VCaP (cell line): ENCODE results near the gene PITPNC1.
"Not testable (repeated sequence)": the region's sequence is repeated elsewhere in the genome, so short reads cannot be mapped to it uniquely, and the experiment has no call there.

Source experiments
- H3K27ac ChIP-seq: fragments of 450-650 bp; 2 replicates; pipeline ENCODE4 v1.5.1; 2017
- TF ChIP-seq, protein P1 (sequence below): fragments of 450-650 bp; conservative IDR thresholded peaks from 2 replicates; pipeline ENCODE4 v1.5.1; 2017; ENCODE audit warnings: mild to moderate bottlenecking, moderate library complexity

PITPNC1 gene

DNA sequence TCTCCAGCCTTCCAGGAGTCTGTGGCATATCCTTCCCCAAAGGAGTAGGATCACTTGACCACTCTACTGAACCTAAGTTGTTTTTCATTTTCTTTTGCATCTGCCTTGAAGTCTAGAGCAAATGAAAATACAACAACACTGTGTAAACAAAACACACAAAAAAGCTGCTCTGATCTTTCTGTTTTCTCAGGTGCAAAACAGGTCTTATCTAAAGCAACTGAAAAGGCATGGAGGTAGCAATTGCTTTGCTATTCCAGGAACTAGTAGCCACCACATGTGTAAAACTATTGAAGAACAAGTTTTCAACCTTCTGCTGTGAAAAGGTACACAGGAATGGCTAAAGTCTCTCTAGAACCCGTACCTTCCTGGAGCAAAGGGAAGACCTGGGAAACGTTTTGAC lies 127.1 kb downstream of the PITPNC1 start:
- no peak overlapping the region for H3K27ac ChIP-seq
- TF ChIP-seq, protein P1, sequence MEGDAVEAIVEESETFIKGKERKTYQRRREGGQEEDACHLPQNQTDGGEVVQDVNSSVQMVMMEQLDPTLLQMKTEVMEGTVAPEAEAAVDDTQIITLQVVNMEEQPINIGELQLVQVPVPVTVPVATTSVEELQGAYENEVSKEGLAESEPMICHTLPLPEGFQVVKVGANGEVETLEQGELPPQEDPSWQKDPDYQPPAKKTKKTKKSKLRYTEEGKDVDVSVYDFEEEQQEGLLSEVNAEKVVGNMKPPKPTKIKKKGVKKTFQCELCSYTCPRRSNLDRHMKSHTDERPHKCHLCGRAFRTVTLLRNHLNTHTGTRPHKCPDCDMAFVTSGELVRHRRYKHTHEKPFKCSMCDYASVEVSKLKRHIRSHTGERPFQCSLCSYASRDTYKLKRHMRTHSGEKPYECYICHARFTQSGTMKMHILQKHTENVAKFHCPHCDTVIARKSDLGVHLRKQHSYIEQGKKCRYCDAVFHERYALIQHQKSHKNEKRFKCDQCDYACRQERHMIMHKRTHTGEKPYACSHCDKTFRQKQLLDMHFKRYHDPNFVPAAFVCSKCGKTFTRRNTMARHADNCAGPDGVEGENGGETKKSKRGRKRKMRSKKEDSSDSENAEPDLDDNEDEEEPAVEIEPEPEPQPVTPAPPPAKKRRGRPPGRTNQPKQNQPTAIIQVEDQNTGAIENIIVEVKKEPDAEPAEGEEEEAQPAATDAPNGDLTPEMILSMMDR: no peak

DNA sequence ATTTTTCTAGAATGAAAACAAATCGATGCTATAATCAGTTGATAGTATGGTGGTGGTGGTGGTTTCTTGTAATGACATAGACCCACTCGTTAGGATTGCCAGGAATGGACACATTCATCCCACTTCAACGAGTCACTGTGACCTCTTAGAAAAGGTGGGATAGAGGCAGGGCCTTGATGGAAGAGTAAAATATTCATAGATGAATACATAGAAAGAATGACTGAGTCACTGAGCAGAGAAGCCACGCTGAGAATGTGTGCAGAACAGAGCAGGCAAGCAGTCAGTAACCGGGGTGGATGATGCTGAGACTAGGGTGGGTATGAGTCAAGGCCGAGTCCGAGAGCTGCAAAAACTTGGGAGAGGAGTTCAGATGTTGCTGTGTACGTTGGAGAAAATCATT lies 129.9 kb downstream of the PITPNC1 start:
- no peak overlapping the region for H3K27ac ChIP-seq
- TF ChIP-seq, protein P1: no peak

DNA sequence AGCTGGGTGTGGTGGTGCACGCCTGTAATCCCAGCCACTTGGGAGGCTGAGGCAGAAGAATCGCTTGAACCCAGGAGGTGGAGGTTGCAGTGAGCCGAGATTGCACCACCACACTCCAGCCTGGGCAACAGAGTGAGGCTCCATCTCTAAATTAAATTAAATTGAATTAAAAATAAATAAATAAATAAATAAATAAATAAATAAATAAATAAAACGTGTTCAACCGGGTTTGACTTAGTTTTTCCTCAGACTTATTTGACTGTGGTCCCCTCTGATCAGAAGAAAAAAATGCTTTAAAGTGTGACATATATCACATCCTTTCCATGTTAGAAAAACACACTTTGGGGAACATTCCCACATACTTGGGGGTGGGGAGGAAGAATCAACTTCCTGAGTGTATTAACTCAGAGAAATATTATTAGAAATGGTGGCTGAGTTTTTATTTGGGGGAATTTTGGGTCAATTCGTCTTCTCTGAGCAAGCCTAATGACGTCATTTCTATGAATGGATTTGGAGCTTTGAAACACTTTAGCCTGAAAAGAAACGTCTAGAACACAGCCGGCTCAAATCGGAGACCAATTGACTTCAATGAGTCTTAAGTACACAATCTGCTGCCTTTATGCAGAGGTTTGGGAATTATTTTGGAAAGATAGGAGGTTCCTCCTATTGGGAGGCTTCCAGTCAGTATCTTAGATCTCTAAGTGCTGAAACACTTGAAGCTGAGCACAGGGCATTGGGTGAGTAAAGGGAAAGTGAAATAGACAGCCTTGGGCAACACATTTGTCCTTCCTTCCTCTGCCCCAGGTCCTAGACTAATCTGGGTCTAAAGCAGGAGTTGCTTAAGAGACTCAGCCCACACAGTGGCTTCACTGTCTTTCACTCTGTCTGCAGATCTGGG lies 132.6 kb downstream of the PITPNC1 start:
- H3K27ac ChIP-seq: no peak overlapping the region
- TF ChIP-seq, protein P1: no peak

DNA sequence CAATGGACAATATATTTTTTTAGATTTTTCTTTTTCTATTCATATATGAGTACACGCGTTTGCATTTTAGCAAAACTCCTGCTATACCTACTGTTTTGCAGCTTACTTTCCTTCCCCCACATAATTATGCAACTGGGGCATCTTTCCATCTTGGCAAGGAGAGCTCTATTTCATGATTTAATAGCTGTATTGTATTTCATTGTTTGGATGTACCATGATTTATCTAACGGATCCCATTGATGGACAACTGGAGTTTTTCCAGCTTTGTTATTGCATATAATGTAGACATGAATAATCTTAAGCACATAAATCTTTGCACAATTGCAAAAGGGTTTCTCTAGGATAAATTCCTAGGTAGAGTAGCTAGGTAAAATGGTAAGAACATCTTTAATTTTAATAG lies 133.9 kb downstream of the PITPNC1 start:
- TF ChIP-seq, protein P1: no peak
- H3K27ac ChIP-seq: no peak overlapping the region

DNA sequence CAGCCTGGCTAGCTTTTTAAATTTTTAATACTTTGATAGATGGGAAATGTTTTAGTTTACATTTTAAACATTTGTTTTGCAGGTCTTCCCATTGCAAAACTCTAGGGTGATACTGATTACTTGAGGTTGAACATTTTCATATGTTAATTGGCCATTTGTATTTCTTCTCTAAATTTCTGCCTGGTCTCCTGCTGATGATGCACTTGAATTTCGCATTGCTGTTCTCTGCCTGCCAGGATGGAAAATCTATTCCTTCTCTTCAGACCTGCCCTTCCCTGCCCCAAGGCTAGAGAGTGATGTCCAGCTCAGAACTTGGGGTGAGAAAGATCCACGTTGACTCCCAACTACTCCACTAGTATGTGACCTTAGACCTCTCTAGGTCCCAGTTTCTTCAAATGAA lies 134.7 kb downstream of the PITPNC1 start:
- TF ChIP-seq, protein P1: no peak
- H3K27ac ChIP-seq: no peak overlapping the region

DNA sequence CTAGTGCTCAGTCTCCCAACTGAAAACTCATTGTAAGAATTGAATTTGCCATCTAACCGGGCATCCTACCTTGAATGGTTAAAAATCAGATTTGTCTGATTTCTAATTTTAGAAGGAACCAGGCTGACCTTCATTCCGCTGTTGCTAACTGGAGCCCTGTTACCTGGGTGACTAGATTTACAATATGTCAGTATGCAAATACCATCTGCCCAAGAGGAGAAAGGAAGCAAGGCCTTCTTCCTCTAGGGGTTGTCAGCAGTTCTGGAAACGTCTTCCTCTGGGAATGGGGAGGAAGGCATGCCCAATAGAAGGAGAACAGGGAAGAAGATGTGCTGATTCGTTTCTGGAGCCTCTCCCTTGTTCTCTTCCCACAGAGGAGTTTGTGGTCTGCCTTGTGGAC lies 137.9 kb downstream of the PITPNC1 start:
- TF ChIP-seq, protein P1: no peak
- no peak overlapping the region for H3K27ac ChIP-seq

DNA sequence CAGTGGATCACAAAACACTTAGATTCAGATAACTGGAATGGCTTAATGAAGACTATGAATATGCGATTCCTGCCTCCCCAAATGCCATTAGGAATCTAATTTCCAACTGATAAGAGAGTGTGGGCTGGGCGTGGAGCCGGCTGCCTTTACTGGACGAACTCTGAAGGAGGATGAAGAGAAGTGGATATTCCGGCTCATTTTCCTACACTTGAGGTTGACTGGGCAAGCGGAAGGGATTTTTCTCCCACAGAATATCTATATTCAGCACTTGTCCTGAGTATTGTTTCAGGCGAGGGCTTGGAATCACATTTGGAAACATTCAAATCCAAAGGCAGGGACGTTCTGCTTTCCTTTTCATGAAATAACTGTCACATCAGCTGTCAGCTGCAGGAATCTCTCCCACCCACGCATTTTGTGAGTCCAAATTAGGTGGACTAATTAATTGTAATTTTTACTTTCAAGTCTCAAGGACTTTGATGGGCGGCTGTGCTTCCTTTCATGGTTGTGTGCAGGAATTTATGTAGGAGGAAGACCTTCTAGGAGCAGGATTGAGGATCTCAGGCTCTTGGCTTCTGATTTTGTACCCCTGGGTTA lies 138.5 kb downstream of the PITPNC1 start:
- H3K27ac ChIP-seq: no peak overlapping the region
- TF ChIP-seq, protein P1: no peak

DNA sequence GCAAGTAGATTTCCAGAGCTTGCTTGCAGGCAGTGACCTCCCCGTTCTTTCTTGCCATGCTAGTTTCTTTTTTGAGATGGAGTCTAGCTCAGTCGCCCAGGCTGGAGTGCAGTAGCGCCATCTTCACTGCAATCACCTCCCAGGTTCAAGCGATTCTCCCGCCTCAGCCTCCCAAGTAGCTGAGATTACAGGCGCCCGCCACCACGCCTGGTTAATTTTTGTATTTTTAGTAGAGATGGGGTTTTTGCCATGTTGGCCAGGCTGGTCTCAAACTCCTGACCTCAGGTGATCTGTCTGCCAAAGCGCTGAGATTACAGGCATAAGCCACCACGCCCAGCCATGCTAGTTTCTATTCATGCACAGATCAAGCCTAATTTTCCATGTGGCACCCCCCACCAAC lies 139.5 kb downstream of the PITPNC1 start:
- H3K27ac ChIP-seq: not testable (repeated sequence)
